T-cell (primary cell): Measurements from ENCODE around the gene TOMM40. TPM values are rescaled to one million over a fixed set of nuclear protein-coding genes. Genes with fewer than 3 reads are reported as not detected.
A peak's percentile ranks its signal among the peaks of the same experiment; 100 is the strongest.
"Not testable (repeated sequence)": the region's sequence is repeated elsewhere in the genome, so short reads cannot be mapped to it uniquely, and the experiment has no call there.

ENCODE experiments used
- ATAC-seq, 4 experiments: fragments of 200-7000 bp in 3 of 4; fragments of 150-1000 bp in 1 of 4; cut with Tn5 transposase; replicated peaks in 1 of 4; 1 replicate in 3 of 4; 2 replicates in 1 of 4; pipeline ENCODE4 v1.10.0; 2021; ENCODE audit warnings: moderate library complexity in 3 of 4, mild to moderate bottlenecking in 2 of 4, moderate number of reproducible peaks in 1 of 4
- CTCF ChIA-PET, 2 donors: fragments of 300-600 bp; sonication (Branson Sonifier 250); formaldehyde crosslinking; loops; one replicate each; lab custom pipeline; 2022; ENCODE audit warnings: antibody characterized with exemption in 2 of 2; lab: Charles Lee
- POLR2A ChIA-PET, 2 donors: fragments of 300-600 bp; sonication (Branson Sonifier 250); formaldehyde crosslinking; loops; one replicate each; lab custom pipeline; 2022; ENCODE audit warnings: antibody characterized with exemption in 2 of 2; lab: Charles Lee
- DNase-seq, 35 experiments: peaks; one replicate each; pipeline versions ENCODE4 v3.0.0 to v3.0.0-alpha.2; 2013 to 2023
- H3K27ac ChIP-seq: one replicate; pipeline ENCODE4 v1.5.1; 2013; ENCODE audit warnings: low read length
- H3K27me3 ChIP-seq, 2 experiments: replicated peaks in 1 of 2; 1 replicate in 1 of 2; 2 replicates in 1 of 2; pipeline versions ENCODE4 v1.6.1 to v1.7.0; 2013; ENCODE audit warnings: low read length in 1 of 2, mixed read lengths in 1 of 2; ENCODE audit not compliant: control insufficient read depth in 2 of 2, insufficient read depth in 2 of 2; ENCODE audit errors: extremely low read depth in 1 of 2
- H3K36me3 ChIP-seq, 2 donors: 1 replicate in 1 of 2; 2 replicates in 1 of 2; pipeline versions ENCODE4 v1.6.1 to v1.7.0; 2013; ENCODE audit warnings: low read length in 1 of 2; ENCODE audit not compliant: control insufficient read depth in 2 of 2, insufficient read depth in 1 of 2; ENCODE audit errors: extremely low read depth in 1 of 2
- H3K4me1 ChIP-seq, 2 experiments: 1 replicate in 1 of 2; 2 replicates in 1 of 2; pipeline versions ENCODE4 v1.6.1 to v1.7.0; 2013; ENCODE audit warnings: low read length in 2 of 2, mixed read lengths in 1 of 2; ENCODE audit not compliant: insufficient read depth in 2 of 2, control insufficient read depth in 1 of 2; ENCODE audit errors: extremely low read depth in 1 of 2
- H3K4me3 ChIP-seq, 2 donors: 1 replicate in 1 of 2; 2 replicates in 1 of 2; pipeline versions ENCODE4 v1.5.1 to v1.7.0; 2013; ENCODE audit warnings: mild to moderate bottlenecking in 2 of 2, low read length in 1 of 2, moderate library complexity in 1 of 2; ENCODE audit not compliant: control insufficient read depth in 1 of 2; ENCODE audit errors: extremely low read depth in 1 of 2
- H3K9me3 ChIP-seq: 2 replicates; pipeline ENCODE4 v1.7.0; 2013
- H3K27ac Mint-ChIP-seq, 2 donors: one replicate each; pipeline ENCODE4 v1.8.0; 2020 to 2021; ENCODE audit warnings: mild to moderate bottlenecking in 2 of 2, mixed read lengths in 2 of 2
- H3K27me3 Mint-ChIP-seq, 2 donors: one replicate each; pipeline ENCODE4 v1.8.0; 2021 to 2022; ENCODE audit warnings: mixed read lengths in 2 of 2
- H3K36me3 Mint-ChIP-seq: one replicate; pipeline ENCODE4 v1.8.0; 2021; ENCODE audit warnings: mixed read lengths
- H3K4me1 Mint-ChIP-seq, 3 donors: one replicate each; pipeline ENCODE4 v1.8.0; 2020 to 2022; ENCODE audit warnings: mixed read lengths in 3 of 3, mild to moderate bottlenecking in 1 of 3
- H3K4me3 Mint-ChIP-seq, 3 donors: one replicate each; pipeline ENCODE4 v1.8.0; 2020 to 2022; ENCODE audit warnings: mild to moderate bottlenecking in 3 of 3, mixed read lengths in 3 of 3, moderate library complexity in 3 of 3
- H3K9me3 Mint-ChIP-seq, 3 donors: one replicate each; pipeline ENCODE4 v1.8.0; 2020 to 2022; ENCODE audit warnings: mixed read lengths in 3 of 3
- whole genome bisulfite sequencing: methylation state at CpG from one replicate; pipeline ENCODE4 v1.1.5; 2013; ENCODE audit warnings: missing lambda C conversion rate; ENCODE audit not compliant: insufficient coverage; 5-methylcytosine and 5-hydroxymethylcytosine counted together
- total RNA-seq, 35 experiments: library from RNA in 6 of 35; stranded (reverse) in 6 of 35; fragments of 120-200 nt in 1 of 35; gene quantifications; one replicate each; pipeline versions ENCODE4 v1.2.1 to v1.2.4 and lab custom pipeline; 2013 to 2026

Gene TOMM40
- total RNA-seq, 5 donors from 2014 or later (not counting 1 experiment from before 2014, with no cell fraction given) = 32.1 to 47.5 (median 41.5) TPM

DNA sequence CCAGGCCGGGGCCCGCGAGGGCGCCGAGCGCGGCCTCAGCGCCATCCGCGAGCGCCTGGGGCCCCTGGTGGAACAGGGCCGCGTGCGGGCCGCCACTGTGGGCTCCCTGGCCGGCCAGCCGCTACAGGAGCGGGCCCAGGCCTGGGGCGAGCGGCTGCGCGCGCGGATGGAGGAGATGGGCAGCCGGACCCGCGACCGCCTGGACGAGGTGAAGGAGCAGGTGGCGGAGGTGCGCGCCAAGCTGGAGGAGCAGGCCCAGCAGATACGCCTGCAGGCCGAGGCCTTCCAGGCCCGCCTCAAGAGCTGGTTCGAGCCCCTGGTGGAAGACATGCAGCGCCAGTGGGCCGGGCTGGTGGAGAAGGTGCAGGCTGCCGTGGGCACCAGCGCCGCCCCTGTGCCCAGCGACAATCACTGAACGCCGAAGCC, 17.8 kb downstream of the TOMM40 start:
- peaks cover 0 to 14% of the 10 kb centered on the region in 2 experiments for H3K4me1 ChIP-seq
- no peak overlapping the region for H3K4me3 Mint-ChIP-seq
- ATAC-seq = no peak
- peaks cover 7 to 12% (median 8%) of the 10 kb centered on the region in 3 donors for H3K4me1 Mint-ChIP-seq
- H3K27me3 ChIP-seq = peaks cover 0 to 77% of the 10 kb centered on the region in 2 experiments
- peaks cover 32 to 46% of the 10 kb centered on the region in 2 donors for H3K27me3 Mint-ChIP-seq
- H3K36me3 Mint-ChIP-seq = no peaks in the 10 kb centered on the region
- POLR2A ChIA-PET = no interaction called here
- no peaks in the 10 kb centered on the region for H3K36me3 ChIP-seq
- H3K27ac ChIP-seq = no peak overlapping the region
- DNase-seq = no peak
- CTCF ChIA-PET = no interaction called here
- H3K9me3 ChIP-seq = no peaks in the 10 kb centered on the region
- no peak overlapping the region for H3K4me3 ChIP-seq
- H3K9me3 Mint-ChIP-seq = no peaks in the 10 kb centered on the region
- no peak overlapping the region for H3K27ac Mint-ChIP-seq
- WGBS = 93% methylated on average over 44 of the region's 44 CpGs

GRCh38 chr19:44909775-44910174, 18.7 kb downstream of the TOMM40 start:
- Histone ChIP-seq H3K4me1 (peaks cover 0 to 17% of the 10 kb centered on the region in 2 experiments), H3K27me3 (peaks cover 0 to 78% of the 10 kb centered on the region in 2 experiments), H3K4me3 (no peak overlapping the region), H3K9me3 (no peaks in the 10 kb centered on the region), H3K27ac (no peak overlapping the region), H3K36me3 (no peaks in the 10 kb centered on the region)
- H3K9me3 Mint-ChIP-seq = no peaks in the 10 kb centered on the region
- POLR2A ChIA-PET = no interaction called here
- CTCF ChIA-PET = interaction anchor here (0.6 to 0.7 kb wide), 3 partner anchors 43 to 136 kb away, joined by 3 to 5 read pairs (median 4); no protein-coding TSS in a partner anchor
- no peak overlapping the region for H3K27ac Mint-ChIP-seq
- H3K4me1 Mint-ChIP-seq = peaks cover 13 to 17% (median 16%) of the 10 kb centered on the region in 3 donors
- ATAC-seq (no peak), DNase-seq (no peak)
- peaks cover 39 to 54% of the 10 kb centered on the region in 2 donors for H3K27me3 Mint-ChIP-seq
- 57% methylated on average over 1 of the region's 5 CpGs for WGBS
- H3K4me3 Mint-ChIP-seq = no peak overlapping the region
- no peaks in the 10 kb centered on the region for H3K36me3 Mint-ChIP-seq

GRCh38 chr19:44911896-44912295, 20.8 kb downstream of the TOMM40 start:
- POLR2A ChIA-PET, H3K36me3 Mint-ChIP-seq, H3K4me3 ChIP-seq, H3K36me3 ChIP-seq, ATAC-seq, CTCF ChIA-PET, H3K9me3 ChIP-seq, H3K27ac ChIP-seq, H3K9me3 Mint-ChIP-seq, H3K4me3 Mint-ChIP-seq, DNase-seq, H3K27ac Mint-ChIP-seq: not testable (repeated sequence)
- H3K4me1 Mint-ChIP-seq = peaks cover 9 to 12% (median 10%) of the 10 kb centered on the region in 3 donors
- Histone ChIP-seq H3K27me3 (peaks cover 0 to 60% of the 10 kb centered on the region in 2 experiments), H3K4me1 (peaks cover 0 to 13% of the 10 kb centered on the region in 2 experiments)
- WGBS = no CpG with 5 or more reads among the region's 6 CpGs
- peaks cover 29 to 43% of the 10 kb centered on the region in 2 donors for H3K27me3 Mint-ChIP-seq

DNA sequence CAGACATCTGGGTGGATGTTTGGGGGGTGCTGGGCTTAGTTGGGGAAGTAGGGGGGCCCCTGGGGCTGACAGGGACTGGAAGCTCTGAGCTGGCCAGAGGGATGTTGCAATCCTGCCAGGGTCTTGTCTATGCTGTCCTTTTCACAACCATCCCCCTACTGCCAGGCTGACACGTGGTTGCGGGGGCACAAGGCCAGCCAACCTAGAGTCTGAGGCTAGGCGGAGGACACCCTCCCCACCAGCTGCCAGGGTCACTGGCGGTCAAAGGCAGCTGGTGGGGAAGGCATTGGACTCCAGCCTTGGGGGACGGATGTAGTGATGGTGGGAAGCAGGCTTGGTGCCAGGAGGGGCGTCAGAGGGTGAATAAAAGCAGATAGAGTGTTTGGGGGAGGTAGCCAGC, 21.8 kb downstream of the TOMM40 start:
- no peak overlapping the region for H3K27ac ChIP-seq
- 60% methylated on average over 3 of the region's 6 CpGs for WGBS
- peaks cover 9 to 12% (median 9%) of the 10 kb centered on the region in 3 donors for H3K4me1 Mint-ChIP-seq
- no peaks in the 10 kb centered on the region for H3K9me3 Mint-ChIP-seq
- ATAC-seq (no peak), DNase-seq (no peak)
- H3K4me3 ChIP-seq = no peak overlapping the region
- no peaks in the 10 kb centered on the region for H3K36me3 ChIP-seq
- H3K27me3 Mint-ChIP-seq = peaks cover 25 to 39% of the 10 kb centered on the region in 2 donors
- ChIA-PET CTCF (no interaction called here), POLR2A (no interaction called here)
- no peaks in the 10 kb centered on the region for H3K9me3 ChIP-seq
- no peaks in the 10 kb centered on the region for H3K36me3 Mint-ChIP-seq
- H3K27ac Mint-ChIP-seq = peak overlapping the region in 1 of 2 donors; percentile 50
- H3K4me3 Mint-ChIP-seq = peak overlapping the region in 1 of 3 donors; percentile 9
- peaks cover 0 to 13% of the 10 kb centered on the region in 2 experiments for H3K4me1 ChIP-seq
- peaks cover 0 to 51% of the 10 kb centered on the region in 2 experiments for H3K27me3 ChIP-seq

- H3K36me3 ChIP-seq, CTCF ChIA-PET, ATAC-seq, DNase-seq, H3K27ac ChIP-seq, H3K27ac Mint-ChIP-seq, H3K9me3 Mint-ChIP-seq, H3K4me3 ChIP-seq, H3K36me3 Mint-ChIP-seq, H3K9me3 ChIP-seq: not testable (repeated sequence)
- peaks cover 0 to 13% of the 10 kb centered on the region in 2 experiments for H3K4me1 ChIP-seq
- Mint-ChIP-seq H3K27me3 (peaks cover 22 to 36% of the 10 kb centered on the region in 2 donors), H3K4me3 (peak overlapping the region; percentile 82 to 91 (median 83)), H3K4me1 (peaks cover 9 to 12% (median 9%) of the 10 kb centered on the region in 3 donors)
- peaks cover 0 to 44% of the 10 kb centered on the region in 2 experiments for H3K27me3 ChIP-seq
- WGBS = 58% methylated on average over 11 of the region's 23 CpGs
- POLR2A ChIA-PET = interaction anchor here in 1 of 2 donors (0.6 kb wide), 1 partner anchor 151 kb away, joined by 12 read pairs; no protein-coding TSS in a partner anchor
These were observed 22.7 kb downstream of the TOMM40 start for GRCh38 chr19:44913512-44914432.

DNA sequence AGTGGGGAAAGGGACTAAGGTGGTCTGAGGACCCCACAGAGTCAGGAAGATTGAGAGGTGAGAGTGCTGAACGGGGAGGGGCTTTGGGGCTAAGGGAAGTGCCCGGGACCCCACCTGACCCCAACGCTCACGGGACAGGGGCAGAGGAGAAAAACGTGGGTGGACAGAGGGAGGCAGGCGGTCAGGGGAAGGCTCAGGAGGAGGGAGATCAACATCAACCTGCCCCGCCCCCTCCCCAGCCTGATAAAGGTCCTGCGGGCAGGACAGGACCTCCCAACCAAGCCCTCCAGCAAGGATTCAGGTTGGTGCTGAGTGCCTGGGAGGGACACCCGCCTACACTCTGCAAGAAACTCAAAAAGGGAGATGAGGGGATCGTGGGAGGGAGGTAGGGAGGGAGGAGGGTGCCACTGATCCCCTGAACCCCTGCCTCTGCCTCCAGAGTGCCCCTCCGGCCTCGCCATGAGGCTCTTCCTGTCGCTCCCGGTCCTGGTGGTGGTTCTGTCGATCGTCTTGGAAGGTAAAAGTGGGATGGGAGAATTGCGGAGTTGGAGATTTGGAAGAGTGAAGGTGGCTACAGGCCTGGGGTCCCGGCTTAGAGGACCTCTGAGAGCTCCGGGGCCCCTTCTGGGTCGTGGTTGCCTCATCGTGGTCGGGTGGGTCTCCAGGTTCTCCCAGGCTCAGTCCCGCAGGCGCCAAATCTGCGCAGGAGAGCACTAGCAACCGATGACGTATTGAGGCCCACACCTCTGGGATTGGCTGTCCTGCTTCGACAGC, 23.6 kb downstream of the TOMM40 start, which contains the start of gene APOC1:
Gene APOC1, plus strand, starts transcription at position 176 of the 774 bp plus-strand sequence. Its CDS starts 284 bp downstream, at position 460.
- H3K27ac ChIP-seq, H3K36me3 ChIP-seq, H3K9me3 Mint-ChIP-seq, H3K36me3 Mint-ChIP-seq, H3K27ac Mint-ChIP-seq, CTCF ChIA-PET, H3K9me3 ChIP-seq: not testable (repeated sequence)
- H3K4me3 ChIP-seq = peak within 1 kb of the TSS; percentile 65 to 81
- H3K27me3 ChIP-seq = peaks cover 0 to 44% of the 10 kb centered on the region in 2 experiments
- H3K4me1 Mint-ChIP-seq = peaks cover 9 to 12% (median 9%) of the 10 kb centered on the region in 3 donors
- peaks cover 22 to 34% of the 10 kb centered on the region in 2 donors for H3K27me3 Mint-ChIP-seq
- ATAC-seq = peak; percentile 96 to 99 (median 97)
- peaks cover 0 to 13% of the 10 kb centered on the region in 2 experiments for H3K4me1 ChIP-seq
- DNase-seq = peak; percentile 36 to 86 (median 63)
- H3K4me3 Mint-ChIP-seq = peak within 1 kb of the TSS; percentile 82 to 91 (median 83)
- 12% methylated on average over 9 of the region's 28 CpGs for WGBS
- POLR2A ChIA-PET = interaction anchor here in 1 of 2 donors (0.6 kb wide), 1 partner anchor 9 kb away, joined by 4 read pairs; no protein-coding TSS in a partner anchor
